ENCODE results near the gene CYP4B1.

DNA sequence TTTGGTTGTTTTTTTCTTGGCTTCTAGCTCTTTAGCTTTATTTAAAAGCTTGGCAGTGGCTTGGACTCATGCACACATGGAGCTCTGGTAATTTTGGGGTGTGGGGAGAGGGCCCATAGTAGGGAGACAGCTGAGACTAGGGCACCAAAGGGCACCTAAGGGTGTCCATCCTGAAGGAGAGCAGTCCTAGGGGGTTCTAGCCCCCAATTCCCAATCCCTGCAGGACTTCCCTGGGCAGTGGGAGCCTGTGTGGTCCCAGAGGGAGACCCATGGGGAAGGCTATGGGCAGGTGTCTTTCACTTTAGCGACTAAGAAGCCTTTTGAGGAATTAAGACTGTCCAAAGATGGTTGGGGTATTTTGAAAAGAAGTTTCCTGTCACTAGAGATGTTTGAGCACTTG lies 6.9 kb downstream of the CYP4B1 start:
- TF ChIP-seq, protein P1, sequence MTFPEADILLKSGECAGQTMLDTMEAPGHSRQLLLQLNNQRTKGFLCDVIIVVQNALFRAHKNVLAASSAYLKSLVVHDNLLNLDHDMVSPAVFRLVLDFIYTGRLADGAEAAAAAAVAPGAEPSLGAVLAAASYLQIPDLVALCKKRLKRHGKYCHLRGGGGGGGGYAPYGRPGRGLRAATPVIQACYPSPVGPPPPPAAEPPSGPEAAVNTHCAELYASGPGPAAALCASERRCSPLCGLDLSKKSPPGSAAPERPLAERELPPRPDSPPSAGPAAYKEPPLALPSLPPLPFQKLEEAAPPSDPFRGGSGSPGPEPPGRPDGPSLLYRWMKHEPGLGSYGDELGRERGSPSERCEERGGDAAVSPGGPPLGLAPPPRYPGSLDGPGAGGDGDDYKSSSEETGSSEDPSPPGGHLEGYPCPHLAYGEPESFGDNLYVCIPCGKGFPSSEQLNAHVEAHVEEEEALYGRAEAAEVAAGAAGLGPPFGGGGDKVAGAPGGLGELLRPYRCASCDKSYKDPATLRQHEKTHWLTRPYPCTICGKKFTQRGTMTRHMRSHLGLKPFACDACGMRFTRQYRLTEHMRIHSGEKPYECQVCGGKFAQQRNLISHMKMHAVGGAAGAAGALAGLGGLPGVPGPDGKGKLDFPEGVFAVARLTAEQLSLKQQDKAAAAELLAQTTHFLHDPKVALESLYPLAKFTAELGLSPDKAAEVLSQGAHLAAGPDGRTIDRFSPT (tag by site-specific recombination; IDR thresholded peaks at IDR 0.05): no peak
- TF ChIP-seq ZNF174 (tag by site-specific recombination; IDR thresholded peaks at IDR 0.05): no peak
- TF ChIP-seq, protein P2, sequence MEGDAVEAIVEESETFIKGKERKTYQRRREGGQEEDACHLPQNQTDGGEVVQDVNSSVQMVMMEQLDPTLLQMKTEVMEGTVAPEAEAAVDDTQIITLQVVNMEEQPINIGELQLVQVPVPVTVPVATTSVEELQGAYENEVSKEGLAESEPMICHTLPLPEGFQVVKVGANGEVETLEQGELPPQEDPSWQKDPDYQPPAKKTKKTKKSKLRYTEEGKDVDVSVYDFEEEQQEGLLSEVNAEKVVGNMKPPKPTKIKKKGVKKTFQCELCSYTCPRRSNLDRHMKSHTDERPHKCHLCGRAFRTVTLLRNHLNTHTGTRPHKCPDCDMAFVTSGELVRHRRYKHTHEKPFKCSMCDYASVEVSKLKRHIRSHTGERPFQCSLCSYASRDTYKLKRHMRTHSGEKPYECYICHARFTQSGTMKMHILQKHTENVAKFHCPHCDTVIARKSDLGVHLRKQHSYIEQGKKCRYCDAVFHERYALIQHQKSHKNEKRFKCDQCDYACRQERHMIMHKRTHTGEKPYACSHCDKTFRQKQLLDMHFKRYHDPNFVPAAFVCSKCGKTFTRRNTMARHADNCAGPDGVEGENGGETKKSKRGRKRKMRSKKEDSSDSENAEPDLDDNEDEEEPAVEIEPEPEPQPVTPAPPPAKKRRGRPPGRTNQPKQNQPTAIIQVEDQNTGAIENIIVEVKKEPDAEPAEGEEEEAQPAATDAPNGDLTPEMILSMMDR (tag by site-specific recombination; IDR thresholded peaks at IDR 0.05): no peak
- TF ChIP-seq ZNF843 (tag by site-specific recombination; IDR thresholded peaks at IDR 0.05): no peak
- TF ChIP-seq ZBTB7A (tag by site-specific recombination; IDR thresholded peaks at IDR 0.05; ENCODE audit: low read depth): no peak
- TF ChIP-seq, protein P3, sequence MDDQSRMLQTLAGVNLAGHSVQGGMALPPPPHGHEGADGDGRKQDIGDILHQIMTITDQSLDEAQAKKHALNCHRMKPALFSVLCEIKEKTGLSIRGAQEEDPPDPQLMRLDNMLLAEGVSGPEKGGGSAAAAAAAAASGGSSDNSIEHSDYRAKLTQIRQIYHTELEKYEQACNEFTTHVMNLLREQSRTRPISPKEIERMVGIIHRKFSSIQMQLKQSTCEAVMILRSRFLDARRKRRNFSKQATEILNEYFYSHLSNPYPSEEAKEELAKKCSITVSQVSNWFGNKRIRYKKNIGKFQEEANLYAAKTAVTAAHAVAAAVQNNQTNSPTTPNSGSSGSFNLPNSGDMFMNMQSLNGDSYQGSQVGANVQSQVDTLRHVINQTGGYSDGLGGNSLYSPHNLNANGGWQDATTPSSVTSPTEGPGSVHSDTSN (CRISPR knock-in tag; IDR thresholded peaks at IDR 0.05): no peak
- no peak for TF ChIP-seq ZNF274 (IDR thresholded peaks at IDR 0.05; ENCODE audit: low read length)
- no peak for TF ChIP-seq ZNF274 (tag by site-specific recombination; IDR thresholded peaks at IDR 0.05; ENCODE audit: borderline replicate concordance)
- no peak for TF ChIP-seq ZNF324 (tag by site-specific recombination; IDR thresholded peaks at IDR 0.05)
- no peak for TF ChIP-seq ZNF23 (tag by site-specific recombination; IDR thresholded peaks at IDR 0.05; ENCODE audit: borderline replicate concordance)
- TF ChIP-seq, protein P4, sequence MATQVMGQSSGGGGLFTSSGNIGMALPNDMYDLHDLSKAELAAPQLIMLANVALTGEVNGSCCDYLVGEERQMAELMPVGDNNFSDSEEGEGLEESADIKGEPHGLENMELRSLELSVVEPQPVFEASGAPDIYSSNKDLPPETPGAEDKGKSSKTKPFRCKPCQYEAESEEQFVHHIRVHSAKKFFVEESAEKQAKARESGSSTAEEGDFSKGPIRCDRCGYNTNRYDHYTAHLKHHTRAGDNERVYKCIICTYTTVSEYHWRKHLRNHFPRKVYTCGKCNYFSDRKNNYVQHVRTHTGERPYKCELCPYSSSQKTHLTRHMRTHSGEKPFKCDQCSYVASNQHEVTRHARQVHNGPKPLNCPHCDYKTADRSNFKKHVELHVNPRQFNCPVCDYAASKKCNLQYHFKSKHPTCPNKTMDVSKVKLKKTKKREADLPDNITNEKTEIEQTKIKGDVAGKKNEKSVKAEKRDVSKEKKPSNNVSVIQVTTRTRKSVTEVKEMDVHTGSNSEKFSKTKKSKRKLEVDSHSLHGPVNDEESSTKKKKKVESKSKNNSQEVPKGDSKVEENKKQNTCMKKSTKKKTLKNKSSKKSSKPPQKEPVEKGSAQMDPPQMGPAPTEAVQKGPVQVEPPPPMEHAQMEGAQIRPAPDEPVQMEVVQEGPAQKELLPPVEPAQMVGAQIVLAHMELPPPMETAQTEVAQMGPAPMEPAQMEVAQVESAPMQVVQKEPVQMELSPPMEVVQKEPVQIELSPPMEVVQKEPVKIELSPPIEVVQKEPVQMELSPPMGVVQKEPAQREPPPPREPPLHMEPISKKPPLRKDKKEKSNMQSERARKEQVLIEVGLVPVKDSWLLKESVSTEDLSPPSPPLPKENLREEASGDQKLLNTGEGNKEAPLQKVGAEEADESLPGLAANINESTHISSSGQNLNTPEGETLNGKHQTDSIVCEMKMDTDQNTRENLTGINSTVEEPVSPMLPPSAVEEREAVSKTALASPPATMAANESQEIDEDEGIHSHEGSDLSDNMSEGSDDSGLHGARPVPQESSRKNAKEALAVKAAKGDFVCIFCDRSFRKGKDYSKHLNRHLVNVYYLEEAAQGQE (tag by site-specific recombination; IDR thresholded peaks at IDR 0.05): no peak
- TF ChIP-seq, protein P5, sequence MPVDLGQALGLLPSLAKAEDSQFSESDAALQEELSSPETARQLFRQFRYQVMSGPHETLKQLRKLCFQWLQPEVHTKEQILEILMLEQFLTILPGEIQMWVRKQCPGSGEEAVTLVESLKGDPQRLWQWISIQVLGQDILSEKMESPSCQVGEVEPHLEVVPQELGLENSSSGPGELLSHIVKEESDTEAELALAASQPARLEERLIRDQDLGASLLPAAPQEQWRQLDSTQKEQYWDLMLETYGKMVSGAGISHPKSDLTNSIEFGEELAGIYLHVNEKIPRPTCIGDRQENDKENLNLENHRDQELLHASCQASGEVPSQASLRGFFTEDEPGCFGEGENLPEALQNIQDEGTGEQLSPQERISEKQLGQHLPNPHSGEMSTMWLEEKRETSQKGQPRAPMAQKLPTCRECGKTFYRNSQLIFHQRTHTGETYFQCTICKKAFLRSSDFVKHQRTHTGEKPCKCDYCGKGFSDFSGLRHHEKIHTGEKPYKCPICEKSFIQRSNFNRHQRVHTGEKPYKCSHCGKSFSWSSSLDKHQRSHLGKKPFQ (tag by site-specific recombination; IDR thresholded peaks at IDR 0.05): no peak
- no peak for TF ChIP-seq ZEB2 (tag by site-specific recombination; IDR thresholded peaks at IDR 0.05)
- no peak for TF ChIP-seq SETDB1 (IDR thresholded peaks at IDR 0.05; ENCODE audit: insufficient read length, low read length)

Data from HEK293 (cell line).